GM18502 (cell line): ENCODE measurements around the gene KRTAP4-3.
"Not testable (repeated sequence)": the region's sequence is repeated elsewhere in the genome, so short reads cannot be mapped to it uniquely, and the experiment has no call there.

Experiments used
- ATAC-seq: cut with Tn5 transposase; IDR thresholded peaks from one replicate; pipeline ENCODE4 v1.9.1; 2021; ENCODE audit warnings: mild to moderate bottlenecking; ENCODE audit not compliant: unreplicated experiment, poor library complexity

Gene KRTAP4-3

DNA sequence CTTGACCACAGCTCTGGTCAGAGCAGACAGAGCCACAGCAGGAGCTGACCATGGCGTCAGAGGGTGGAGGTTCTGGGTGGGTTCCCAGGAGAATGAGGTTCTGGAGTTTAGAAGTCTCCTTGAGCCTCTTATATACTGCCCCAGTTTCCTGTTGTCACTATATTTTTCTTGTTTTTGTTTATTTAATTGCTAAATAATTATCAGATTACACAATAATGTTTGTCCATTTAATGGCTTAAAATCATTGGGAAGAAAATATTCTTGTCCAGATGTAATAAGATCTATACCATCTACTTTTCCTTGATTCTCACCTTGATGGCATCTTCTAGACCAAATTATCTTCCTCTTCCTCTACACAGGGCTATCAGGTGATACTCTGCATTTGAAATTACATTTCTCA, at the start of gene KRTAP4-3:
Gene KRTAP4-3, minus strand, starts transcription at position 101 of the 400 bp plus-strand sequence. Its CDS starts 49 bp downstream, at position 52.
- ATAC-seq = no peak

DNA sequence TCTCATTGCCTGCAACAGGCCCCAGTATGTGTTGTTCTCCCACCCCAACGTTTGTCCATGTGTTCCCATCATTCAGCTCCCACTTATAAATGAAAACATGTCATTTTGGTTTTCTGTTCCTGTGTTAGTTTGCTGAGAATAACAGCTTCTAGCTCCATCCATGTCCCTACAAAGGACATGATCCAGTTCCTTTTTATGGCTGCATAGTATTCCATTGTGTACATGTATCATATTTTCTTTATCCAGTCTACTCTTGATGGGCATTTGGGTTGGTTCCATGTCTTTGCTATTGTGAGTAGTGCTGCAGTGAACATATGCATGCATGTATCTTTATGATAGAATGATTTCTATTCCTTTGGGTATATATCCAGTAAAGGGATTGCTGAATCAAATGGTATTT, 47.7 kb upstream of the KRTAP4-3 start:
- ATAC-seq = no peak

DNA sequence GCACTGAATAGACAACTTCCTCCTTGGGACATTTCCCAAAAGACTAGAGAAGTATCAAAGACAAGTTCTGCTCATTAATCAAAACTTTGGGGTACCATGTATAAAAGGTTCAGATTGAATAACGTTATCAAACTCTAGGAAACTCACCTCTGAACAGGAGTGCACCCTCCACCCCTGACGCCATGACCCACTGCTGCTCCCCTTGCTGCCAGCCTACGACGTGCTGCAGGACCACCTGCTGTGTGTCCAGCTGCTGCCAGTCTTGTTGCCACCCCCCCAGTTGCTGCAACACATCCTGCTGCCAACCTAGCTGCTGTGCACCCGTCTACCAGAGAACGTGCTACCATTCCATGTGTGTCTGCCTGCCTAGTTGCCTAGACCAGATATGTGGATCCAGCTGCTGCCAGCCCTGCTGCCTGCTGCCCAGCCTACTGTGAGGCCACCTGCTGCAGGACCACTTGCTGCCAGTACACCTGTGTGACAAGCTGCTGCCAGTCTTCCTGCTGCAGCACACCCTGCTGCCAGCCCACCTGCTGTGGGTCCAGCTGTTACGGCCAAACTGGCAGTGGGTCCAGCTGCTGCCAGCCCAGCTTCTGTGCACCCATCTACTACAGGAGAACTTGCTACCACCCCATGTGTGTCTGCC, 44.6 kb upstream of the KRTAP4-3 start:
- ATAC-seq = no peak

DNA sequence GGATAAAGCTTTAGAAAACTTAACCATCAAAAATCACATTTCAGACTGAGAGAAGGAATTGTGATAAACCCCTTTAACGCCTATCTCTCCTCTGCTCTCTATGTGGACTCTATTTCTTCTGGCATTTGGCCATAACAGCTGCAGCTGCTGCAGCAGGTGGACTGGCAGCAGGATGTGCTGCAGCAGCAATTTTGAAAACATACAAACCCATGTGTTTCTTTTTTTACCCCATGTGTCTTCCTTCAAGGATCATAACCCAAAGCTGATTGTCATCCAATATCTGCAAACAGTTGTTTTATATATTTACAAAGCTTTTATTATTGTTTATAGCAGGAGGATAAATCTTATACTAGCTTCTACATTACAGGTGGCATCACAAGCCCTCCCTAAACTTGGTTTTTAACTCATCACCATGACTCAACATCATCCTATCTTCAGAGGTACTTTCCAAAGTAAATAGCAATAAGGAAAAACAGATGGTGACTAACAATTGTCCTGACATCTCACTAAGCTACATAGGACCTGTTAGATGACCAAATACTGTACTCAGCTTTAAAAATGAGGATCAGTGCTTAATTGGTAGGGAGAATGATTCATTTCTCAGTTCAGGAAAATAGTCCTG, 43.9 kb upstream of the KRTAP4-3 start:
- no peak for ATAC-seq

DNA sequence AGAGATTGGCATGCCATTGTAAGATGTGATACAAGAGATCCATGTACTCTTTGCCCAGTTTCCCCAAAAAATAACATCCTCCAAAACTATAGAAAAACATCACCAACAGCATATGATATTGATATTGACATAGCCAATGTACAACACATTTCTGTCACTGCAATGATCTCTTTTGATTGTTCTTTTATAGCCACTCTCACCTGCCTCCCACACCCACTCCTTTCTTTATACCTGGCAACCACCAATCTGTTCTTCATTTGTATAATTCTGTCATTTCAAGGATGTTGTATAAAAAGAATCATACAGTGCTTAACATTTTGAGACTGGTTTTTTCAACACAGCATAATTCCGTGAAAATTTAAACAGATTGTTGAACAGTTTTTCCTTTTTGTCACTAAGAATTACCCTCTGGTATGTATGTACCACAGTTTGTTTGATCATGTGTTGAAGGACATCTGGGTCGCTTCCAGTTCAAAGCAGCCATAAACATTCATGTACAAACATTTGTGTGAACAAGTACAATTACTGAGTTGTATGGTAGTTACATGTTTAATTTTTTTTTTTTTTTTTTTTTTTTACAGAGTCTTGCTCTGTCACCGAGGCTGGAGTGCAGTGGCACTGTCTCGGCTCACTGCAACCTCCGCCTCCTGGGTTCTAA, 31.5 kb upstream of the KRTAP4-3 start:
- ATAC-seq = no peak

DNA sequence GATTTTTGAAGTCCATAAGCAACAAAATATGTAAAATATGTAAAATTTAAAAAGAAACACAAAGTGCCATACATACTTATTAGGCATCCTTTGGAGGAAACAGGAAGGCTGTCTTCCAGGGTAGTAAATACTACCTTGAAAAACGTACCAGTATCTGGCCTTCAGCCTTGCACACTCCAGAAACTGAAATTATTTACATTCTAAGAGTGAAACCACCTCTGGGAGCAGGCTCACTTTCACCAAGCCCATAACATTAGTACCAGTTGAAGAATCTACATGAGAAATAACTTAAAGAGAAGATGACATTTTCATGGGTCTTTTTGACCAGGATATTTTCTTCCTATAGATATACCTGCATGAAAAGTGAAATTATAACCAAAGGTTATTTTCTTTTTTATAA, 28.0 kb upstream of the KRTAP4-3 start:
- ATAC-seq = no peak

DNA sequence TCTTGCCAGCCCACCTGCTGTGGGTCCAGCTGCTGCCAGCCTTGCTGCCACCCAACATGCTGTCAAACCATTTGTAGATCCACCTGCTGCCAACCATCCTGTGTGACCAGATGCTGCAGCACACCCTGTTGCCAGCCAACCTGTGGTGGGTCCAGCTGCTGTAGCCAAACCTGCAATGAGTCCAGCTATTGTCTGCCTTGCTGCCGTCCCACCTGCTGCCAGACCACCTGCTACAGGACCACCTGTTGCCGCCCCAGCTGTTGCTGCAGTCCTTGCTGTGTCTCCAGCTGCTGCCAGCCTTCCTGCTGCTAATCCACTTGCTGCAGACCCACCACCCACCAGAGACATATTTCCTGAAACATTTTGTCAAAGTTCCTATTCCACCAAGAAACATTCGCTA, 22.3 kb upstream of the KRTAP4-3 start:
- ATAC-seq = no peak

DNA sequence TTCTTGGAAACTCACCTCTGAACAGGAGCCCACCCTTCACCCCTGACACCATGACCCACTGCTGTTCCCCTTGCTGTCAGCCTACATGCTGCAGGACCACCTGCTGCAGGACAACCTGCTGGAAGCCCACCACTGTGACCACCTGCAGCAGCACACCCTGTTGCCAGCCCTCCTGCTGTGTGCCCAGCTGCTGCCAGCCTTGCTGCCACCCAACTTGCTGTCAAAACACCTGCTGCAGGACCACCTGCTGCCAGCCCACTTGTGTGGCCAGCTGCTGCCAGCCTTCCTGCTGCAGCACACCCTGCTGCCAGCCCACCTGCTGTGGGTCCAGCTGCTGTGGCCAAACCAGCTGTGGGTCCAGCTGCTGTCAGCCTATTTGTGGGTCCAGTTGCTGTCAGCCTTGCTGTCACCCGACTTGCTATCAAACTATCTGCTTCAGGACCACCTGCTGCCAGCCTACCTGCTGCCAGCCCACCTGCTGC, 21.9 kb upstream of the KRTAP4-3 start, which contains the start of gene KRTAP9-1:
Gene KRTAP9-1, plus strand, starts transcription at position 51 of the 482 bp plus-strand sequence. Its CDS starts 0 bp downstream, at position 51.
- not testable (repeated sequence) for ATAC-seq

DNA sequence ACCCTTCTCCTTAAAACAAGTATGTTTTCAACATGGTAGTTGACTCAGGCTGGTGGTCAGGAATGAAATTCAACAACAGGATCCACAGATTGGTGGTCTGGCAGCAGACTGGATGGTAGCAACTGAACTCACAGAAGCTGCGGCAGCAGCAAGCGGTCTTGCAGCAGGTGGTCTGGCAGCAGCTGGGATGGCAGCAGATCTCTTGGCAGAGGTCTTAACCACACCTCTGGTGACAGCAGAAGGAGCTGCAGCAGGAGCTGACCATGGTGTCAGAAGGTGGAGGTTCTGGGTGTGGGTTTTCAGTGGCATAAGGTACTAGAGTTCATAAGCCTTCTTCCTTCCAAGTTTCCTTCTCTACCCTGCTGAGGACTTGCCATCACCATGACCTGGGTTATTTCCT, 18.9 kb upstream of the KRTAP4-3 start:
- ATAC-seq = no peak

DNA sequence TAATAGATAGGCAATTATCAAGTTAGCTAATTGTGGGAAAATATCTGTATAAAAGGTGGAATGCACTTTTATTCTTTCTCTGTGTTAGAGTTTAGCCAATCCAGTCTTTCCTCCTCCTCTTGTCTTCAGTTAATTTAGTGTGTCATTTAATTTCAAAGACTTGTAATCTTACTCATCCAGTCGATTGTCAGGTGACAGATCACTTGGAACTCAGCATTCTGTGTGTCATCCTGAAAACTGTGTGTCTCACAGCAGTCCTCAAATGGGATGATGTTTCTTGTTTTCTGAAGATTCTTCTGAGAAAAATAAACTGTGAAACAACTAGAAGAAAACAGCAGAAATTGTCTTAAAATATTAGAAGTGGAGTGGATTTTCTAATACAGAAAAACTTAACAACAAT, 17.0 kb upstream of the KRTAP4-3 start:
- ATAC-seq = no peak

DNA sequence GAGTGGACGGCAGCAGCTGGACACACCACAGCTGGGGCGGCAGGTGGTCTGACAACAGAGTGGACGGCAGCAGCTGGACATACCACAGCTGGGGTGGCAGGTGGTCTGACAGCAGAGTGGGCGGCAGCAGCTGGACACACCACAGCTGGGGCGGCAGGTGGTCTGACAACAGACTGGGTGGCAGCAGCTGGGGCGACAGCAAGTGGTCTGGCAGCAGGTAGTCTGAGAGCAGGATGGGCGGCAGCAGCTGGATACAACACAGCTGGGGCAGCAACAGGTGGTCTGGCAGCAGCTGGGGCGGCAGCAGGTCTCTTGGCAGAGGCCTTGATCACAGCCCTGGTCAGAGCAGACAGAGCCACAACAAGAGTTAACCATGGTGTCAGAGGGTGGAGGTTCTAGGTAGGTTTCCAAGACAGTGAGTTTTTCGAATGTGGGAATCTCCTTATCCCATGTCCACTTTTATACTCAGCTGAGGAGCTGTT, 16.5 kb upstream of the KRTAP4-3 start, which contains the start of gene KRTAP4-1:
Gene KRTAP4-1, minus strand, starts transcription at position 432 of the 482 bp plus-strand sequence. Its CDS starts 57 bp downstream, at position 375.
- no peak for ATAC-seq

DNA sequence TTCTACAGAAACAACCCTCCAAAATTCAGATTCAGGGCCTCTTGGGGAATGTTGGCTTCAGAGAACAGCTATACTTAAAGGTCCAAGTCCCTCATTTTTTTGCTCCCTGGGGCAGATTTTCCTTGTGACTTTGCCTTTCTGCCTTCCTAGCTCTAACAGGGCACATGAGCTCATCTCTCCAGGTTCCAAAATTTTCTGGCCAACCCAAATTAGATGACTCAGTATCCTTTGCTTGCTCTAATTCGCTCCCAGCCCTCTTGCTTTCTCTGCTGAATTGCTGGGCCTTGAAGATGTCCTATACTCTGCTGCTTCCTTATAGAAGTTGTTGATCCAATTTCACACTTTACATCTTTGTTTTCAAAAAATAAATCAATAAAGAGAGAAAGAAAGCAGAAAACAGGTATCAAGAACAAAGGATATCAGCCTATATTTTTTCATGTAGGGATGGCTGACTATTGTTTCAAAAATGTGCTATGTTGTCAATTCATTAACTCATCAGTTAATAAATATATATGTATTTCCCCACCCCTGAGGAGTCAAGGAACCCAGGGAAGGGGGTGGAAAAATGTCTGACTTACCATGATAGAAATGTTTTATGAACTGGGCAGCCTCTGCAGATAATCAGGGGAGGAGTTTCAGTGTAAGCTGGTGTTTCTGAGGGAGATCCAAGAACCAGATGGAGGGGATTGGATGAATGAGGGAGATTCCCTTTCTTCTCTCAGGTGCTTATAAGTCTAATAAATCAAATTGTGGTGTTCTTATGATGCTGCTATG, 11.0 kb upstream of the KRTAP4-3 start:
- ATAC-seq = no peak

DNA sequence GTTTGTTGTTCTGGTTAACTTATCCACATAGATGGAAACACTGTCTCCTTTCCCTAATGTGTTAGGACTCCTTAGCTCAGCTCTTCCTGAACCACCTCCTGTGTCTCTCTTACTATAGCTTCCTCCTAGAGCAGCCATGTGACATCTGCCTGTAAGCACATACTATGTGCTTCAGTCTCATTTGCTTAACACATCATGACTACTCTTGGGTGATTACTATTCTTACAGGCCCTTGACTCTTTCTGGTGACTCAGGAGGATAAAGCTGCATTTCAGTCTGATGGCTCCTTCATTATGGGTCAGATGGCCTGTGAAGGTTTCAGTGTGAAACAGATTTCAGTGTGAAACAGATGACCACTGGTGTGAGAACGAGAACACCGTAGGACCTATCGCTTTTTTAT, 10.3 kb upstream of the KRTAP4-3 start:
- ATAC-seq = no peak

DNA sequence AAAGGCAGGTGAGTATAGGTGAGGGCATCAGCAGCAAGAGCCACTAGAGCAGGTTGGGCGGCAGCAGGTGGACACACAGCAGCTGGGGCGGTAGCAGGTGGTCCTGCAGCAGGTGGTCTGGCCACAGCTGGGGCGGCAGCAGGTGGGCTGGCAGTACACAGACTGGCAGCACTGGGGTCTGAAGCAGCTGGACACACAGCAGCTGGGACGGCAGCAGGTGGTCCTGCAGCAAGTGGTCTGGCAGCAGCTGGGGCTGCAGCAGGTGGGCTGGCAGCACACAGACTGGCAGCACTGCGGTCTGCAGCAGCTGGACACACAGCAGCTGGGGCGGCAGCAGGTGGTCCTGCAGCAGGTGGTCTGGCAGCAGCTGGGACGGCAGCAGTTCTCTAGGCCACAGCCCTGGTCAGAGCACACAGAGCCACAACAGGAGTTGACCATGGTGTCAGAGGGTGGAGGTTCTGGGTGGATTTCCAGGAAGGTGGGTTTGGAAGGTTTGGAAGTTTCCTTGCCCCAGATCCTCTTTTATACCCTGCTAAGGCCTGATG, 9.8 kb upstream of the KRTAP4-3 start, which contains the start of gene KRTAP4-2:
Gene KRTAP4-2, minus strand, starts transcription at position 495 of the 545 bp plus-strand sequence. Its CDS starts 57 bp downstream, at position 438.
- ATAC-seq = no peak

DNA sequence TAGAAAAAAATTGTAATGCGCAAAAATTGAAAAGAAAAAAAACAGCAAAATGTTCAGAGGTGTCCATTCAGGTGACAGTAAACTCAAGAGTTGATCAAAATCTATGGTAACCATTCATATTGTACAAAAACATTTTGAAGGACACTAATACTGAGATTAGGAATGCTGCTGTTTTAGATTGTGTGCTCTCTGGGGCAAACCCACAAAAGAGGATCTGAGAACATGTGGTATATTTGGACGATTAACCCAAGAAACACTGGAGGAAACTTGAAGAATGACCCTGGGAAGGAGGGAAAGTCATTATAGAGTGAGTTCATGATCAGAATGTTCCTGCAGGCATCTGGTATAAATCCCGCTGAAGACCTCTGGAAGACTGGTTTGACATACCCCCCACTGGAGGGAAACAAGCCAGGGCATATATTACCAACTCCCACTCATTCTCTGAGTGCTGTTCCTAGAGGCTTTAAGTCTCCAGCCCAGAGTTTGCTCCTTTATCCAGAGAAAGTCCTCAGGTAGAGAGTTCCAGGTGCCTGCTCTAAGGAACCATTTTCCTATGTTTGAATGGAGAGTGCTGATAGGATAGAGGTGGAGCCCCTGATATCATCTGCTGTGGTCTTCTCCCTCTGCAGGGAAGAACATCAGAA, 8.8 kb upstream of the KRTAP4-3 start:
- no peak for ATAC-seq

DNA sequence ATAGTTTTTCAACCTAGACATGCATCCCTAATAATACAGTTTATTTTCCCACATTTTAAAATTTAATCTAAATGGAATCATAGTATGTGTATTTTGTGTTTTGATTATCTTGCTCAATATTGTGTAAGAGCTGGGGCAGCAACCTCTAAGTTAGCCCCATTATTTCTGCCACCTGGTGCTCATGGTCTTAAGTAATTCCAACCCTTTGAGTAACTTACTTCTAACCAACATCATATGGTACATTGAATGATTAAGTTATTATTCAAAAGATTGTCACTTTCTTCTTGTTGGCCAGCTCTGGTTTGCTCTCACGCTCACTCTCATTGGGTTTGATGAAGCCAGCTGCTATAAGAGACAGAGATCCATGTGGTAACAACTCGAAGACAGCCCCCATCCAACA, 3.9 kb upstream of the KRTAP4-3 start:
- ATAC-seq = no peak

DNA sequence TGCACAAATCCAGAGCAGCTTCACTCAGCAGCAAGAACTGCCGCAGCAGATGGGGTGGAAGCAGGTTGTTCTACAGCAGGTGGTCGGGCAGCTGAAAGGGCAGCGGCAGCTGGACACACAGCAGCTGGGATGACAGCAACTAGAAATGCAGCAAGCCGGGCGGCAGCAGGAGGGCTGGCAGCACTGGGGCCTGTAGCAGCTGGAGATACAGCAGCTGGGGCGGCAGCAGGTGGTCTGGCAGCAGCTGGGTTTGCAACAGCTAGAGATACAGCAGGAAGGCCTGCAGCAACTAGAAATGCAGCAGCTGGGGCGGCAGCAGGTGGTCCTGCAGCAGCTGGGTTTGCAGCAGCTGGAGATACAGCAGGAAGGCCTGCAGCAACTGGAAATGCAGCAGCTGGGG, 460 bp downstream of the KRTAP4-3 start:
- no peak for ATAC-seq

DNA sequence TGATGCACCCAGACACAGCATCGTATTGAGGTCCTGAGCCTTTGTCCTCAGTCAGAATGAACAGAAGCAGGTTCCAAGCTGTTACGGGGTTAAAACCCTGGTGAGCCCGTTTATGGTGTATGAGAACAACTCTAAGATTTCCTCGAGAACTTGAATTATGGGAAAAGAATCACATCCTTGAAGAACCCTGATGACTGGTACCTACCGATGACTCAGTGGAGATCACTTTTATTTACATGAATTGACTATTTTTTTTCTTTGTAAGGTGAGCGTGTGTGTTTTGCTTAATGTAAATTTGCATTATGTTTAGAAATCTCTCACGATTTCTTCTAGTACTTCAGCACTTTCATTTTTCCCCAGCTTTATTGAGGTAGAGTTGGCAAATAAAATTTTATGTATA, 4.2 kb downstream of the KRTAP4-3 start:
- ATAC-seq = no peak

DNA sequence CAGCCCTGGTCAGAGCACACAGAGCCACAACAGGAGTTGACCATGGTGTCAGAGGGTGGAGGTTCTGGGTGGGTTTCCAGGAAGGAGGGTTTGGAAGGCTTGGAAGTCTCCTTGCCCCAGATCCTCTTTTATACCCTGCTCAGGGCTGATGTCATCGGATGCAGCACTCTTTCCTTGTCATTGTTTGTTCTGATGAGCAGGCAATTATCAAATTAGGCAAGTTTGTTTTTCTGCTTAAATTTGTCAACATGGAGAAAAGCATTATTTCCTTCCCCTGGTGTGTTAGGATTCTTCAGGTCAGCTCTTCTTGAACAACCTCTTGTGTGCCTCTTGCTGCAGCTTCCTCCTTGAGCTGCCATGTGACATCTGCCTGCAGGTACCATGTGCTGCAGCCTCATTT, 7.4 kb downstream of the KRTAP4-3 start, which contains the start of gene KRTAP4-4:
Gene KRTAP4-4, minus strand, starts transcription at position 101 of the 400 bp plus-strand sequence. Its CDS starts 57 bp downstream, at position 44.
- no peak for ATAC-seq
